Measurements from ENCODE around the gene RPS18.
A peak's percentile ranks its signal among the peaks of the same experiment; 100 is the strongest.
"Not testable (repeated sequence)": the region's sequence is repeated elsewhere in the genome, so short reads cannot be mapped to it uniquely, and the experiment has no call there.

The RPS18 gene

GRCh38 chr6:33277663-33278391, 6.0 kb downstream of the RPS18 start:
- TF ChIP-seq, protein P1, sequence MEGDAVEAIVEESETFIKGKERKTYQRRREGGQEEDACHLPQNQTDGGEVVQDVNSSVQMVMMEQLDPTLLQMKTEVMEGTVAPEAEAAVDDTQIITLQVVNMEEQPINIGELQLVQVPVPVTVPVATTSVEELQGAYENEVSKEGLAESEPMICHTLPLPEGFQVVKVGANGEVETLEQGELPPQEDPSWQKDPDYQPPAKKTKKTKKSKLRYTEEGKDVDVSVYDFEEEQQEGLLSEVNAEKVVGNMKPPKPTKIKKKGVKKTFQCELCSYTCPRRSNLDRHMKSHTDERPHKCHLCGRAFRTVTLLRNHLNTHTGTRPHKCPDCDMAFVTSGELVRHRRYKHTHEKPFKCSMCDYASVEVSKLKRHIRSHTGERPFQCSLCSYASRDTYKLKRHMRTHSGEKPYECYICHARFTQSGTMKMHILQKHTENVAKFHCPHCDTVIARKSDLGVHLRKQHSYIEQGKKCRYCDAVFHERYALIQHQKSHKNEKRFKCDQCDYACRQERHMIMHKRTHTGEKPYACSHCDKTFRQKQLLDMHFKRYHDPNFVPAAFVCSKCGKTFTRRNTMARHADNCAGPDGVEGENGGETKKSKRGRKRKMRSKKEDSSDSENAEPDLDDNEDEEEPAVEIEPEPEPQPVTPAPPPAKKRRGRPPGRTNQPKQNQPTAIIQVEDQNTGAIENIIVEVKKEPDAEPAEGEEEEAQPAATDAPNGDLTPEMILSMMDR (IDR thresholded peaks at IDR 0.05; ENCODE audit: low read depth, low read length): no peak
- peak overlapping the region; percentile 41; the same call in 1 of the 2 replicates for H3K4me3 ChIP-seq (ENCODE audit: low read depth, low read length)

- TF ChIP-seq, protein P1 (IDR thresholded peaks at IDR 0.05; ENCODE audit: low read depth, low read length): no peak
- no peak overlapping the region for H3K4me3 ChIP-seq (ENCODE audit: low read depth, low read length)
These were observed 6.5 kb downstream of the RPS18 start for GRCh38 chr6:33278392-33278741.

GRCh38 chr6:33278810-33279209, 6.9 kb downstream of the RPS18 start:
- no peak overlapping the region for H3K4me3 ChIP-seq (ENCODE audit: low read depth, low read length)
- TF ChIP-seq, protein P1 (IDR thresholded peaks at IDR 0.05; ENCODE audit: low read depth, low read length): no peak

DNA sequence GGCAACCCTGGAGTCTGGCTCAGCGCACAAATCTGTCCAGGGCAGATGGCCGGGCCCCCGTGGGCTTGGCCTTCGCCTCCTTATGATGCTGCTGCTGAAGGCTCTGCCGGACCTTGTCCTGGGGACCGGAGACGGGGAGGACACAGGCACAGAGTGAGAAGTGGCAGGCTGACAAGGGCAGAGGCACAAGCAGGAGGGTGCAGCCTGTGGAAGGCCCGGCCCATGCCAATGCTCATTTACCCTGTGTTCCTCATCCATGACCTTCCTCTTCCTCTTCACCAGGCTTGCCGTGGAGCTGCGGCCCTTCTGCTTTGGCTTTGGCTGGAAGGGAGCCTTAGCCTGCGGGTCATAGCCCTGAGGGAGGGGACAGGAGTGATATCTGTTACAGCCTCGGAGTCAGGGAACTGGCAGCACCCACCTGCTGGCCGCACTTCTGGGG, 7.4 kb downstream of the RPS18 start:
- TF ChIP-seq, protein P1 (IDR thresholded peaks at IDR 0.05; ENCODE audit: low read depth, low read length): no peak
- no peak overlapping the region for H3K4me3 ChIP-seq (ENCODE audit: low read depth, low read length)

GRCh38 chr6:33279971-33280511, 8.2 kb downstream of the RPS18 start:
- H3K4me3 ChIP-seq (ENCODE audit: low read depth, low read length): no peak overlapping the region
- TF ChIP-seq, protein P1 (IDR thresholded peaks at IDR 0.05; ENCODE audit: low read depth, low read length): peak; percentile 52

DNA sequence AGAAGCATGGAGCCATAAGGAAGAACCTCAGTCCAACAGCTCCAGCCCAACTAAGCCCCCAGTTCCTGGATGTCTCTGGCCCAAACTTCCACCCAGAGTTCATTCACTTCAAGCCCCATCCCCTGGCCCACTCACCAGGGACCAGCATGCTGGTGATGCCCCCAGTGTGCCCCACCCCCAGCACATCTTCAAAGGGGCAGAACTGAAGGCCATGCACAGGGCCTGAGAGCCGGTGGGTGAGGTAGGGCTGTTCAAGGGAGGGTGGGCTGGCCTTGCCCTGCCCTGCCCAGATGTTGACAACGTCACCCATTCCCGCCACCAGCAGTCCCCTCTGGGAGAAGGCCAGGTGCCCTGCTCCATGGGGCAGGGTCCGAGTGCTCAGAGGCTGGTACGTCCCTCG, 8.7 kb downstream of the RPS18 start:
- no peak overlapping the region for H3K4me3 ChIP-seq (ENCODE audit: low read depth, low read length)
- TF ChIP-seq, protein P1 (IDR thresholded peaks at IDR 0.05; ENCODE audit: low read depth, low read length): no peak

GRCh38 chr6:33285214-33285613, 13.3 kb downstream of the RPS18 start:
- not testable (repeated sequence) for H3K4me3 ChIP-seq (ENCODE audit: low read depth, low read length)

Data from WI38 (cell line).